ENCODE measurements around the gene SPATA31C1.

SPATA31C1 gene

GRCh38 chr9:87950765-87951488 lies 33.2 kb downstream of the SPATA31C1 start:
- Histone ChIP-seq H3K27me3 (replicated peaks; ENCODE audit: insufficient read depth, low read length) (no peaks in the 10 kb centered on the region), H2AFZ (ENCODE audit: low read length) (peak overlapping the region; percentile 46), H4K20me1 (ENCODE audit: insufficient read depth, low read length) (no peaks in the 10 kb centered on the region), H3F3A (ENCODE audit: insufficient read depth, low read length) (no peaks in the 10 kb centered on the region; the same call in 1 of the 2 replicates), H3K36me3 (replicated peaks; ENCODE audit: insufficient read depth, low read length) (no peaks in the 10 kb centered on the region), H3K4me1 (ENCODE audit: low read length) (peaks cover 23% of the 10 kb centered on the region), H3K4me2 (ENCODE audit: low read depth, low read length) (no peak overlapping the region; the same call in 1 of the 2 replicates), H3K9me3 (replicated peaks; ENCODE audit: insufficient read depth, low read length) (no peaks in the 10 kb centered on the region), H3K4me3 (ENCODE audit: low read length) (no peak overlapping the region), H3K9me2 (replicated peaks; ENCODE audit: insufficient read depth, low read length) (no peaks in the 10 kb centered on the region), H3K9ac (ENCODE audit: low read length) (no peak overlapping the region), H3K79me2 (ENCODE audit: low read length) (no peaks in the 10 kb centered on the region), H3K27ac (ENCODE audit: low read length) (peak overlapping the region; percentile 33; the same call in 1 of the 2 replicates)
- peak; percentile 79 for DNase-seq
- TF ChIP-seq EZH2 (optimal IDR thresholded peaks at IDR 0.05; ENCODE audit: low read depth, low read length) (no peak), CTCF (IDR thresholded peaks at IDR 0.05; ENCODE audit: low read length) (peak; percentile 76), EZH2phosphoT487 (IDR thresholded peaks at IDR 0.05; ENCODE audit: low read length) (no peak)

- Histone ChIP-seq H3K27ac (ENCODE audit: low read length) (no peak overlapping the region), H3K36me3 (replicated peaks; ENCODE audit: insufficient read depth, low read length) (no peaks in the 10 kb centered on the region), H3K9me3 (replicated peaks; ENCODE audit: insufficient read depth, low read length) (no peaks in the 10 kb centered on the region), H3K79me2 (ENCODE audit: low read length) (no peaks in the 10 kb centered on the region), H3K4me2 (ENCODE audit: low read depth, low read length) (peak overlapping the region; percentile 61), H3K27me3 (replicated peaks; ENCODE audit: insufficient read depth, low read length) (no peaks in the 10 kb centered on the region), H3K4me1 (ENCODE audit: low read length) (peaks cover 23% of the 10 kb centered on the region), H3F3A (ENCODE audit: insufficient read depth, low read length) (no peaks in the 10 kb centered on the region; the same call in 1 of the 2 replicates), H3K9me2 (replicated peaks; ENCODE audit: insufficient read depth, low read length) (no peaks in the 10 kb centered on the region), H3K4me3 (ENCODE audit: low read length) (peak overlapping the region; percentile 39), H2AFZ (ENCODE audit: low read length) (peak overlapping the region; percentile 62), H4K20me1 (ENCODE audit: insufficient read depth, low read length) (no peaks in the 10 kb centered on the region), H3K9ac (ENCODE audit: low read length) (no peak overlapping the region; the same call in 1 of the 2 replicates)
- peak; percentile 39 for DNase-seq
- TF ChIP-seq EZH2 (optimal IDR thresholded peaks at IDR 0.05; ENCODE audit: low read depth, low read length) (no peak), CTCF (IDR thresholded peaks at IDR 0.05; ENCODE audit: low read length) (no peak), EZH2phosphoT487 (IDR thresholded peaks at IDR 0.05; ENCODE audit: low read length) (no peak)
These were observed 36.5 kb downstream of the SPATA31C1 start for GRCh38 chr9:87954230-87954629.

- no peak for TF ChIP-seq CTCF (IDR thresholded peaks at IDR 0.05; ENCODE audit: low read length)
- no peak for TF ChIP-seq EZH2phosphoT487 (IDR thresholded peaks at IDR 0.05; ENCODE audit: low read length)
- no peak for TF ChIP-seq EZH2 (optimal IDR thresholded peaks at IDR 0.05; ENCODE audit: low read depth, low read length)
- Histone ChIP-seq H3K4me1 (ENCODE audit: low read length) (0 out of 2 replicates have a peak, but pooled peaks cover 8% of the 10 kb centered on the region), H2AFZ (ENCODE audit: low read length) (no peak overlapping the region), H3K4me2 (ENCODE audit: low read depth, low read length) (no peak overlapping the region), H3K79me2 (ENCODE audit: low read length) (no peaks in the 10 kb centered on the region), H3K27me3 (replicated peaks; ENCODE audit: insufficient read depth, low read length) (no peaks in the 10 kb centered on the region), H3K36me3 (replicated peaks; ENCODE audit: insufficient read depth, low read length) (no peaks in the 10 kb centered on the region), H3K9me3 (replicated peaks; ENCODE audit: insufficient read depth, low read length) (no peaks in the 10 kb centered on the region), H3F3A (ENCODE audit: insufficient read depth, low read length) (no peaks in the 10 kb centered on the region), H4K20me1 (ENCODE audit: insufficient read depth, low read length) (no peaks in the 10 kb centered on the region), H3K9ac (ENCODE audit: low read length) (no peak overlapping the region), H3K4me3 (ENCODE audit: low read length) (no peak overlapping the region), H3K9me2 (replicated peaks; ENCODE audit: insufficient read depth, low read length) (no peaks in the 10 kb centered on the region), H3K27ac (ENCODE audit: low read length) (no peak overlapping the region)
- DNase-seq, result no peak
These were observed 40.1 kb downstream of the SPATA31C1 start for GRCh38 chr9:87957839-87958238.

Data from MM.1S (cell line).